GM21576 (cell line): ENCODE data around the gene VAMP5.
"Not testable (repeated sequence)": the region's sequence is repeated elsewhere in the genome, so short reads cannot be mapped to it uniquely, and the experiment has no call there.

Experiments used
- ATAC-seq: cut with Tn5 transposase; IDR thresholded peaks from one replicate; pipeline ENCODE4 v1.9.1; 2021; ENCODE audit warnings: mild to moderate bottlenecking, moderate library complexity; ENCODE audit not compliant: unreplicated experiment

VAMP5 gene

DNA sequence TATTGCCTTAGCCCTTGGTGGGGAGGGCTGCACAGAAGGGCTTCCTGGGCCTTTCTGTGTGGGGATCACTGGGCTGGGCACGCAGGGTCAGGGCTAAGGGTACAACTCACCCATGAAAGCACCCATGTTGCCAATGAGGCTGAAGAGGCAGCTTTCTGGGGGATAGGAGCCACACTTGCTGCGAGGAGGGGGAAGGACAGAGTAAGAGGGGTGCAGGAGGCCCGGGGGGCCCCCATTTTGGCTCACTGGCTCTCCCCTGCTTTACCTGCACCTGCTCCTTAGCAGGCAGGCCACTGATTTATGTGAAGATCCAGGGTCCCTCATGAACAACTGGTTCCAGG lies 16.0 kb downstream of the VAMP5 start:
- ATAC-seq: no peak

DNA sequence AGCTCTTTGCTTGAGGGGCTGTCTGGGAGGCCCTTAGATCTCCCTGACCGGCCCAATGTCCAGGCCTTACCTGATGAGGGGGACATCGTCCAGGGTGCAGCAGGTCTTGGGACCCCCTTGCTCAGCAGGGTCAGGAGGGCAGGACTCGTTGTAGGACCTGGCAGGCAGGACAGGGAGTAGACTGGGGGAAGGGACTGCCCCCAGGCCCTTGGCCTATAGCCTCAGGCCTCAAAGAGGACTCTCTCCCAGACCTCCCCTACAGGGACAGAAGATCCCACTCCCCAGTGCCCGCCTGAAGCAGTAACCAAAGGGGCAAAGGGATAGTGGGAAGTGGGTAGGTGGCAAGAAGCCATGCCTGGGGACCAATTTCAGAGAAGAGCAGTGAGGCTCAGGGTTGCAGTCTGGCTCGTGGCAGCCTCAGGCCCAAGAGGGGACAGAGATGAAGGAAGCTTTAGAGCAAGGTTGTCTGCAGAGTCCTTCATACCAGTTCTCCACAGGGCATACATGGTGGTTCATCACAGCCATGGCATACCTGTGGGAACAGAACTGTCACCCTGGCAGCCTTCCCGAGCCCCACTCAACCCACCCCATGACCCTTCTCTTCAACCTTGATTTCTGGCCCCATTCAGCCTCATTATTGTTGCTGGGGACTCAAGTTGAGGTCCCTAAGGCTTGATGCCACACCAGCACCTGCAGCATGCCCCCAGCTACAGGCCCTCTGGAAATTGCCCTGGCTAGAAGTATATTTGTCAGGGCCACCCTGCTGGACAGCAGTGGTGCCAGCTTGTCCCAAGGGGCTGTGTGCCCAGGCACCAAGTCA lies 16.9 kb downstream of the VAMP5 start:
- no peak for ATAC-seq

DNA sequence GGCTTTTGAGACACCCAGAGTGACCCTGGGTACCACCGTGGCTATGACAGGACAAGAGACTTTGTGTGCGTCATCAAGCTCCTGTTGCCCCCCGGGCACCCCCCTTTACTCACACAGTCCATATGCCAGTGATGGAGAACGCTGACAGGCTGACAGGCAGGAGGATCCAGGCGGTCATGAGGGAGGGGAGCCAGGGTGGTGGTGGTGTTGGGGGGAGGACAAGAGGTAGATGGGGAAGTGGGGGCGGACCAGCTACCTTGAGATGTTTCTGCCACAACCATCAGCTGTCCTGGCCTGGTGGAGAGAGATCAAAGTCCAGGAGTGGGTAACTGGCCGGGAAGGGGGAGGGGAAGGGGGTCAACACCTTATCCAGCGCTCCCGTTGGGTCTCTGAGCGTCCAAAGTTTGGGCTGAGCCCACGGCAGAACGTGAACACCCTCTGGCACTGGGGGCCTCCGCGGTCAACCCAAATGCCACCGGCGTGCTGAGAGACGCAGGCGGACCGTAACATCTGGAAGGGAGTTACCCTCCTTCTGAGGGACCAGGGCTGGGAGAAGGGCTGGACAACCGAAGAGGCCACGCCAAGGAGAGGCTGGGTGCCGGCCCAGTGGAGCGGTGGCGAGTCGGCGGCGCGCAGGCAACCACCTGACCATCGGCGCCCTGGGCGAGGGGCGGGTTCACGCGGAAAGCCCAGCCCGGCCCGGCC lies 17.7 kb downstream of the VAMP5 start:
- ATAC-seq: peak; percentile 16

DNA sequence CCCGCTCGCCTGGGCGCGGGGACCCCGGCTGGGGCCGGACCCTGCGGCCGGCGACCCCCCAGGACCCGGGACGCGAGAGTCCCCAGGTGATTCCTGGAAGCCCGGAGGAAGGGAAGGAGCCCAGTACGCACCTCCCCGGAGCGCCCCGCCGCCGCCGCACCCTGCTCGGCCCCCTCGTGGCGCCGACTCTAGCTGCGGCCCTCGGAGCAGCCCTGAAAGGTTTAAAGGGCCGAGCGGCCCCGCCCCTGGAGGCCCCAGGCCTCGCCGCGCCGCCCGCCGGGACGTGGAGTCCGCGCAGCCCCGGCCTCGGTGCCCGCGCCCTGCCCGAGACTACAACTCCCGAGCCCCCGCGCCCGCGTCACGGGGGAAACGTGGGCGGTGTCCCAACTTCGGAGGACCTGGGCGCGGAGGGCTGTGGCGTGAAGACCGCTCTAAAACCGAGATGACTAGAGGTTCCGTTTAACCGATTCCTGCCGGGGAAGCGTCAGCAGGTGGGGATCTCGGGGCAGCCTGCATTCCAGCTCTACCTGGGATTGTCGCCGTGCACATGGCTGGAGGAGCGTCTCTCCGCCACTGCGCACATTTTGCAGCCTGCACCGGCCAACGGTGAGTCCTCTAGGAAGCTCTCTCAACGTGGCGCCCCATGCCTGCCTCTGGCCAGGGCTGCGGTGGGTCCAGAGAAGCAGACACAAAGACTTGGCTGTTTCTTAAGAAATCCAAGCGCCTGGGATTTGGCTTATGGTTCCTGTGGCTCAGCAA lies 18.4 kb downstream of the VAMP5 start, which contains the start of gene TMEM150A:
Gene TMEM150A (minus strand): TSS at position 223 of the 759 bp plus-strand sequence. CDS start 750 bp downstream, outside the sequence.
- peak; percentile 95 for ATAC-seq

DNA sequence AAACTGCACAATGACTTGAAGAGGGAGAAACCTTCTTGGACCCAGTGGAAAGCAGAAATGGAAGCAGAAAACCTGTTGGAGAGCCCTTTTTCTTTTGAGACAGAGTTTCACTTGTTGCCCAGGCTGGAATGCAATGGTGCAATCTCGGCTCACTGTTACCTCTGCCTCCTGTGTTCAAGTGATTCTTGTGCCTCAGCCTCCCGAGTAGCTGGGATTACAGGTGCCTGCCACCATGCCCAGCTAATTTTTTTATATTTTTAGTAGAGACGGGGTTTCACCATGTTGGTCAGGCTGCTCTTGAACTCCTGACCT lies 19.9 kb downstream of the VAMP5 start:
- not testable (repeated sequence) for ATAC-seq

DNA sequence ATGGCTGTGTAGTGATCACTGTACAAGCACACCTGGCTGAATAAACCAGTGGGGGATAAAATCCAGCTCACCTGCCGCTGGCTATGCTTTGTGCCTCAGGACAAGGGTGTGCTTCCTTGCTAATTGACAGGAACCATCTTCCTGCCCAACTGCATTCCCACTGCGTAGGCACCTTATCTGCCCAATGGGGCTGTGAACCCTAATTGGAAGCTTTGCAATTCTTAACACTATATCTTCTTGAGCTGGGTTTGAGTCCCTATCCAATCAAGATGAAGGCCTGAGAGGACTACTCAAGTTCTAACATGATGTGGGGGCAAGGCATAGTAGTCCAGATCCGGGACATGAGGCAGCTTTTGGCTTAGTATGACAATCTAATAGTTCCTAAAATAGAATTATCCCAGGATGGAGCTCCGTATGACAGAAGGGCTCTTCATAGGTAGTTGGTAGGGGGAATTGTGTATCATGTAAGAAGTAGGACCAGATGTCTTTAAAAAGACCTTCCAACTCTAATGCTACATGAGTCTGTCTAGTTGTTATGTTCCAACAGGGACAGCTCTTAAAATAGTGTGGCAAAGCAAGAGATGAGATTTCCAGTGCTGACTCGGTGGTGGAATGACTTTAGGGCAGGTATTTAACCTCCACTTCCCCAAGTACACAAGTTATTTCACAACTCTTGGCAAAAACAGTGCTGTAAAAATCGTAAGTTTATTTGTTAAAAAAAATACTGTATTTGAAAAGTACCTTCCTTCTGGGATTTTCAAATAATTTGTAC lies 20.5 kb downstream of the VAMP5 start:
- no peak for ATAC-seq

DNA sequence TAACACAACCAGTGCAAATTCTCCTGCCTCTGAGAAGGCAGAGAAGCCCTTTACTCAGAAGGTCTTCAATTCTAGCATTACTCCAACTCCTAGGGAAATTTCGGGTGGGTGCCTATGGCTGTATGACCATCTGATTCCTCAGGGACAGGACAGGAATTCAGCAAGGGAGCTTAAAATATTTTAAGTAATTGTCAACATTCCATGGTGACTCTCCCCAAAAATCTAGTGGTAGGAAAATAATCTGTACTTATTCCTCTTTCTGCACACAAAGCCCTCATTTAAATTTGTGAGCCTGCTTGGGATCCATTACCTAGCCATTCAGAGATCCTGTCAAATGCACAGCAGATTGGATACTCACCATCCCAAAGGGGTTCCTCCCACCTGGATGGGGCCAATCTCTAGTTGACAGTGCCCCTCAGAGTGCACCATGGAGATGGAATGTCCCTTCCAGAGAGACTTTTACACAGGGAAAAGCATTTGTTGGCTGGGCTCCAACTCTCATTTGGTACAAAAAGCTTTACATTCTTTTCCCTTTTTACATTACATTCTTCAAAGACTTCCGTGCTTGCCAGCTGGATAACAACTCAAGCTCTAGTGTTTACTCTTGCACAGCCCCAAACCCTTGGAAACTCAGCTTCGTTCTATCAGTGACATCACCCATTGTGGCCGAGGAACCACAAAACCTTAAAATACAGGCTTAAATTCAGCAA lies 21.3 kb downstream of the VAMP5 start:
- ATAC-seq: no peak

DNA sequence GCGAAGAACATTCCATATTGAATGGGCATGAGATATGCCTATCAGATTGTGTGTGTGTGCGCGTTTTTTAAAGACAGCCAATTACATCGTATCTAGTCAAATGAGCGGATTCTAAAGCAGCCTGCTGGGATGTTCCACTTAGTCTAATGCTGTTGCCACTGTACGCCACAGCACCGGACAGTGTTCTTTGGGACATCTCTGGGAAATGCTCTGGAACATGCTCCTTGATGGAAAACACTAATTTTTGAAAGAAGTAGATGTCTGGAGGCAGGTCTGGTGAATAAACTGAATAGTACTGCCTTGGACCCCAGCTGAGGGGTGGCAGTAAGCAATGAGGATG lies 21.9 kb downstream of the VAMP5 start:
- no peak for ATAC-seq

DNA sequence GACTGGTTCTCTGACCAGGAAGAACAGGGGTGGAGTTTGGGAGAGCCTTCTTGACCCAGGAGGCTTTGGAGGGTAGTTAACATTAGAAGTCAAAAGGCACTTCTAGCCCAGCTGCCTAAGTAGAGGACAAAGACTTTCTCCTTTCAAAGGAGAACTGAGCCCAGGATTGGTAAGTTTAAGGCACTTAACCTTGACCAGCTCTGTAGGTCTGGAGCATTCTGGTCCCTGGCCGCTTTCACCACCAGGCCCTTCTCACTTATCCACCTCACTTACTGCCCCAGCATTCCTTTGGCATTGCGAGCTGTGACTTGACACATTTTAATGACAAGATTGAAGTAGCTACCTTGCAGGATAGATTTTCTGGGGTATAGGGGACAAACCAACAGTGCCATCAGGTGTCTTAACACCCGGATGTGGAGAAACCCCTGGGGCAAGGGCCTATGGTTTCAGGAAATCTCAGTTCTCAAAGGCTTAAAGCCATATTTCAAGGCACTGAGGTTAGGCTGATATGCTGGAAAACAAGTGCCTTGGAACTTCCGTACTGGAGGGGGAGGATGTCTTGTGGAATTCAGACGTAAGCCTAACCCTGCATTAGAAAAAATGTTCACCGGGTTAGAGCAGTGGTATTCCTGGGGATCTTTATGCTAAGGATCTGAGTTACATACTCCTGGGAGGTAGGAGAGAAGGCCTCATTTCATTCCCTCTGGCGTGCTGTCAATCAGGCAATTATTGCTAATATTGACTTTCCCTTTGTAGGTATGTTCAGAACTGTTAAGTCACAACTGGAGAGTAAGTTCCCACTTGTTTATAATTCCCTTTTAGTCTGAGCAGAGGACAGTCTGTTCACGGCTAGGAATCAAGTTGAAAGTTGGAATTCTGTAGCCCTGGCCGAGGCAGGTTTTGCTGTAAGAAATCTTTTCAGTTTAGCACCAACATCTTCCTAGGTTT lies 23.3 kb downstream of the VAMP5 start:
- no peak for ATAC-seq

DNA sequence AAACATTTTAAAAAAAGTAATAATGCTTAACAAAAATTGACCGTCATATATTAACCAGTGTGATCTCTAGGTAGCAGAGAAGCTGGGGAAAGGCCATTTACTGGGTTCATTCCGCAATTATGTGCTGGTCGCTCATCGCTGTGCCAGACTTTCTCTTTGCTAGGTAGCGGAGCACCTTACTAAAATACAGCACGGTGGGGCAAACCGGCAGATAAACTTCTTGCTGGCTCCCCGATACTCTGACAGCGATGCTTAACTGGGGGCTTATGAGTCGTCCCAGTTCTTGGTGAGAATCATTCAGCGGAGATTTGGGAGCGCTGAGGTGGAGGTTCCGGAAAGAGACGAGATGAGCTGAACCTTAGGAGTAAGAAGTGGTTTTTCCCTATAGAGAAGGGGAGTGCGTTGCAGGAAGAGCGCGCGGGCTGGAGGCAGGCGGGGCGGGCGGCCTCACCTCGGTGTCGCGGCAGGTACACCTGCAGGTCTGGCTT lies 27.0 kb downstream of the VAMP5 start:
- peak; percentile 9 for ATAC-seq

DNA sequence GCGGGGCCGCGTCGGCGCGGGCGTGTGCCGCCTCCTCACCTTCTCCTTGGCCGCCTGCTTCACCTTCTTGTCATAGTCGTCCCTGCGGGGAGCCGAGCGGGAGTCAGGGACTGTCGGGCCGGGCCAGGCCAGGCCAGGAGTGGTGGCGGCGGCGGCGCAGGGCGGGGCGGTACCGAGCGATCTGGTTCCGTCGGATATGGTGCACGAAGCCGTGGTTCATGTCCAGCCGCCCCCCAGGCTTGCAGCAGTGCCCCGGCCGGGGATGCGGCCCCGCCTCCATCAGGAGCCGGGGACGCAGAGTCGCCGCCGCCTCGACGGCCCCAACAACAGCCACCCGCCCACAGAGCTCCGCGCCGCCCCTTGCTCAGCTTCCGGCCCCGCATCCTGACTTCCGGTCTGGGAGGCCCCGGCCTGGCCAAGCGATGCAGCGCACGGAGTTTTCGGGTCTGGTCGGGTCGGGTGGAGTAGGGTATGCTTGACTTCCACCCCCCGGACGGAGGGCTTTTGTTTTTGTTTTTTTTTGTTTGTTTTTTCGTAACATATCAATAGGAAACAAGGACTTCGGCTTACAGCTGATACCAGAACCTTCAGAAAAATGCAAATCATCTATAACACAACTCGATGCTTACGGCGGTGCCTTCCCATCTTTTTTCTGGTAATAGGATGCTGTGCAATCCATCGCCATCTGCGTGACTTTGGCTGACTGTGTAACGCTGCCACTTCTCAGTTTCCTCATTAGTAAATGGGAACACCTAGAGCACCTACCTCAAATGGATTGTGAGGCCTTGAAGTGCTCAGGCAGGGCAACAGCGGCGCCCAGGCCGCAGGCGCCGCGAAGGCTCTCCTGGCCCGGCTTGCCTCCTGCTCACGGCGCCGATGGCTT lies 27.7 kb downstream of the VAMP5 start, which contains the start of gene C2orf68:
Gene C2orf68 (minus strand): TSS at position 362 of the 883 bp plus-strand sequence. CDS start 82 bp downstream, at position 280.
- ATAC-seq: peak; percentile 83

DNA sequence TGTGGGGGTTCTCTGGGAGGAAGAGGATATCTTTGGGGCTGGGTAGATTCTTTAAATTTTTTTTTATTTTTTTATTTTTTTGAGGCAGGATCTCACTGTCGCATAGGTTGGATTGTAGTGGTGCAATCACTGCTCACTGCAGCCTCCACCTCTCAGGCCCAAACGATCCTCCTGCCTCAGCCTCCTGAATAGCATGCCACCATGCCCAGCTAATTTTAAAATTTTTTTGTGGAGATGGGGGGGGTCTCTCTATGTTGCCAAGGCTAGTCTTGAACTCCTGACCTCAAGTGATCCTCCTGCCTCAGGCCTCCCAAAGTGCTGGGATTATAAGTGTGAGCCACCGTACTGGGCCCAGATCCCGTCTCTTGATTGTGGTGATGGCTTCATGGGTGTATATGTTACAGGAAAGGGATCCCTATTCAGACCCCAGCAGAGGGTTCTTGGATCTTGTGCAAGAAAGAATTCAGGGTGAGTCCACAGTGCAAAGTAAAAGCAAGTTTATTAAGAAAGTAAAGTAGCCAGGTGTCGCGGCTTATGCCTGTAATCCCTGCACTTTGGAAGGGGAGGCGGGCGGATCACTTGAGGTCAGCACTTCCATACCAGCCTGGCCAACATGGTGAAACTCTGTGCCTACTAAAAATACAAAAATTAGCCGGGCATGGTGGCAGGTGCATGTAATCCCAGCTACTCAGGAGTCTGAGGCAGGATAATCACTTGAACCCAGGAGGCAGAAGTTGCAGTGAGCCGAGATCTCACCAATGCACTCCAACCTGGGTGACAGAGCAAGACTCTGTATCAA lies 29.7 kb downstream of the VAMP5 start:
- no peak for ATAC-seq

DNA sequence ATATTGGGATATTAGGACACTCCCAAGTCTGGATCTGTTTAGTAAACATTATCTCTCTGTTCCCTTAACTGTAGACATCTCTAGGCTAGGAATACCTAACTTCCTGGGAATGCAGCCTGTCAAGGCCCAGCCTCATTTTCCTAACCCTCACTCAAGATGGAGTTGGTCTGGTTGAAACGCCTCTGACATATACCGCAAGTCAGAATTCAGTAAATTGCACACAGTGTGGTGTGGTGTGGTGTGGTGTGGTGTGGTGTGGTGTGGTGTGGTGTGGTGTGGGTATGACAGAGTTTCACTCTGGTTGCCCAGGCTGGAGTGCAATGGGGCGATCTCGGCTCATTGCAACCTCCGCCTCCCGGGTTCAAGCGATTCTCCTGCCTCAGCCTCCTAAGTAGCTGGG lies 30.5 kb downstream of the VAMP5 start:
- not testable (repeated sequence) for ATAC-seq

DNA sequence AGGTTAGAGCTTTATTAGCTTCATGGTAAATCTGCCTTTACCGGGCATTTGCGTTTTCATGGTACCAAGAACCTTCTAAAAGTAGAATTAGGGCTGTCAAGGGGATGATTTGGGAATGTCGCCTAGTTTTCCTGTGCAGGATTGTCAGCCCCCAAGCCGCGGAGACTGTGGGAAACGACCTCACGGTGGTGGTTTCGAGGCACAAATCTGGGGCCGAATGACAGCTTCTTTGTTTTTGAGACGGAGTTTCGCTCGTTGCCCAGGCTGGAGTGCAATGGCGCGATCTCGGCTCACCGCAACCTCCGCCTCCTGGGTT lies 31.1 kb downstream of the VAMP5 start:
- no peak for ATAC-seq

DNA sequence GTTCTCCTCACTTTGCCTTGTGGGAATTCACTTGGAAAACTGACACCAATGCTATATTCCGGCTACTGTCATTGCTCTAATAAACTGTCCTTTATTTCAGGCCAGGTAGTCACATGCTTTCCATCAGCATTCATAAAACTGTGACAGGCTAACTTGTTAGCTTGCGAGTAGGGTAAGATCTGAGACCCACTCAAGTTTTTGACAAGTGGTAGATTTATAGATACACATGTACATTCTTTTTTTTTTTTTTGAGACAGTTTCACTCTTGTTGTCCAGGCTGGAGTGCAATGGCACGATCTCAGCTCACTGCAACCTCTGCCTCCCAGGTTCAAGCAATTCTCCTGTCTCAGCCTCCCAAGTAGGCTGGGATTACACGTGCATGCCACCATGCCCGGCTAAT lies 33.5 kb downstream of the VAMP5 start:
- not testable (repeated sequence) for ATAC-seq

DNA sequence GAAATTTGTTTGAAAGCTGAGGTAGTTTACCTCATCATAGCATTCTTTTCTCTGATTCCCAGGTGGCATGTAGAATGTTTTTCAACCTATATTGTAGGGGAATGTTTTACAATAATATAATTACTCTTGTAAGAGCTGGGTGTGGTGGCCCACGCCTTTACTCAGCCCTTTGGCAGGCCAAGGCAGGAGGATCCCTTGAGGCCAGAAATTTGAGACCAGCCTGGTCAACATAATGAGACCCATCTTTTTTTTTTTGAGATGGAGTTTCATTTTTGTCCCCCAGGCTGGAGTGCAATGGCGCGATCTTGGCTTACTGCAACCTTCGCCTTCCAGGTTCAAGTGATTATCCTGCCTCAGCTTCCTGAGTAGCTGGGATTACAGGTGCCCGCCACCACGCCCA lies 35.4 kb downstream of the VAMP5 start:
- no peak for ATAC-seq

DNA sequence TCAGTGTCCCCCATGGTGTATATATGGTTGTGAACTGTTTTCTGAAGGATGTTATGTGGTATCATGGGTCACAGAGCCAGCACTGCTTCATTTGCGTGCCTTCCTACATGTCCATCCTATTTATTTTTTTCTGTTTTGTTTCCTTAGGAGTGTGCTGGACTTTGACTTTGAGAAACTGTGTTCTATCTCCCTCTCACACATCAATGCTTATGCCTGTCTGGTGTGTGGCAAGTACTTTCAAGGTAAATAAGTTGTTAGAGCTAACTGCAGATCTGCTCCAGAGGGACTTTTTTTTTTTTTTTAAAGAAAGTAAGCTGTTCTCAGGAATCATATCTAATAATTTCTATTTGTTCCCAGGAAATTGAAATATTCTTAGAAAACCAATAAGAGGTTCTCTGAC lies 37.1 kb downstream of the VAMP5 start:
- ATAC-seq: no peak
